ENCODE measurements around the gene LY86. TPM values are rescaled to one million over a fixed set of nuclear protein-coding genes. Genes with fewer than 3 reads are reported as not detected.

LY86 gene
- total RNA-seq, 1 experiment from 2014 or later: not detected

DNA sequence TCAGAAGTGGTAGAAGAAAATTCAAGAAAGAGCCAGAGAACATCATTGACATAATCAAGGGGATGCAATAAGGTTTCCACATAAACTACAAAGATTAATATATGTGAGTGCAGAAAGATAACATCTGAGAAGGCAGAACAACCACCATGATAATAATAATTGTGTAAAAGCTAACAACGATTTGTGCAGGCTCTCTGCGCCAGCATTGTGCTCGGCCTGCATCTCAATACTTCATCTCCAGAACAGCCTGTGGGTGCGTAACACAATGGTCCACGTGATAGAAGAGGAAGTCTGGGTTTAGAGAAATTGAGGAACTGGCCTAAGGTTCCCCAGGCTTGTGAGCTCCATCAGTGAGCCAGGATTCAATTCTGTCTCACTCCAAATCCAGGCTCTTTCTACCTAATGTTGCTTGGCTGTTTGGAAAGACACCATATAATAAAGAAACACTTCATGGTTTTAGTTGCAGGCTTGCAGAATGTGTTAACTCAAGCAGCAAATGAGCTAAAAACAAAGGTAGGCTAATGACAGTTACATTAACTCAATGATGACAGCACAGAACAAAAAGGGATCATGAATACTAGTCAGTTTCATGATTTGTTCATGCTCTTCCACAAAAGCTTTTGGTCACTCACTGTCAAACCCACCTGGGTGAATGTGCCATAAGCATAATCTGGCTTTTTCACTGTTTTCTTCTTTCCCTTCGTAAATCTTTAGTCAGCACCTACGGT is 71.2 kb downstream of the LY86 start:
- H4K8ac ChIP-seq (replicated peaks; ENCODE audit: insufficient read length, low read depth, low read length): no peak overlapping the region
- no peak overlapping the region for H2AFZ ChIP-seq (ENCODE audit: low read length)
- TF ChIP-seq, protein P1, sequence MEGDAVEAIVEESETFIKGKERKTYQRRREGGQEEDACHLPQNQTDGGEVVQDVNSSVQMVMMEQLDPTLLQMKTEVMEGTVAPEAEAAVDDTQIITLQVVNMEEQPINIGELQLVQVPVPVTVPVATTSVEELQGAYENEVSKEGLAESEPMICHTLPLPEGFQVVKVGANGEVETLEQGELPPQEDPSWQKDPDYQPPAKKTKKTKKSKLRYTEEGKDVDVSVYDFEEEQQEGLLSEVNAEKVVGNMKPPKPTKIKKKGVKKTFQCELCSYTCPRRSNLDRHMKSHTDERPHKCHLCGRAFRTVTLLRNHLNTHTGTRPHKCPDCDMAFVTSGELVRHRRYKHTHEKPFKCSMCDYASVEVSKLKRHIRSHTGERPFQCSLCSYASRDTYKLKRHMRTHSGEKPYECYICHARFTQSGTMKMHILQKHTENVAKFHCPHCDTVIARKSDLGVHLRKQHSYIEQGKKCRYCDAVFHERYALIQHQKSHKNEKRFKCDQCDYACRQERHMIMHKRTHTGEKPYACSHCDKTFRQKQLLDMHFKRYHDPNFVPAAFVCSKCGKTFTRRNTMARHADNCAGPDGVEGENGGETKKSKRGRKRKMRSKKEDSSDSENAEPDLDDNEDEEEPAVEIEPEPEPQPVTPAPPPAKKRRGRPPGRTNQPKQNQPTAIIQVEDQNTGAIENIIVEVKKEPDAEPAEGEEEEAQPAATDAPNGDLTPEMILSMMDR (conservative IDR thresholded peaks at IDR 0.05): no peak
- H3K79me2 ChIP-seq (ENCODE audit: insufficient read depth, low read length): no peaks in the 10 kb centered on the region
- H2AK5ac ChIP-seq (ENCODE audit: insufficient read length, low read length): no peak overlapping the region
- H3K4me2 ChIP-seq (ENCODE audit: insufficient read depth, insufficient read length, low read length): no peak overlapping the region
- Mint-ChIP-seq H3K27me3 (ENCODE audit: low read depth) (peaks cover 21% of the 10 kb centered on the region), H3K36me3 (ENCODE audit: insufficient read depth in 1 of 3, low read depth in 3 of 3) (no peaks in the 10 kb centered on the region; a peak in 1 of 7 replicates), H3K9me3 (peaks cover 3 to 8% of the 10 kb centered on the region in 2 experiments; a peak in 3 of 5 replicates), H3K4me3 (no peak overlapping the region), H3K27ac (no peak overlapping the region), H3K4me1 (peaks cover 0 to 3% of the 10 kb centered on the region in 2 experiments; a peak in 1 of 4 replicates)
- H3K4me1 ChIP-seq (ENCODE audit: insufficient read depth, low read length): no peaks in the 10 kb centered on the region
- H3K27me3 ChIP-seq (ENCODE audit: insufficient read depth, low read length): no peaks in the 10 kb centered on the region
- H4K91ac ChIP-seq (ENCODE audit: insufficient read length, low read depth, low read length): no peak overlapping the region
- H4K5ac ChIP-seq (ENCODE audit: insufficient read length, low read depth, low read length): no peak overlapping the region
- H3K56ac ChIP-seq (ENCODE audit: insufficient read length, low read depth, low read length): no peak overlapping the region
- no CpG with 5 or more reads among the region's 7 CpGs for WGBS (ENCODE audit: extremely low coverage, insufficient read length, low lambda C conversion rate)
- H3K9me3 ChIP-seq (ENCODE audit: control insufficient read depth, low read depth, low read length): no peaks in the 10 kb centered on the region
- no peak overlapping the region for H3K9ac ChIP-seq (ENCODE audit: extremely low read depth, insufficient read length, low read length)
- H3K79me1 ChIP-seq (ENCODE audit: insufficient read depth, low read depth, low read length, poor library complexity, severe bottlenecking): no peaks in the 10 kb centered on the region
- H2BK20ac ChIP-seq (ENCODE audit: low read depth, low read length, poor library complexity, severe bottlenecking): no peak overlapping the region
- H2BK15ac ChIP-seq (ENCODE audit: low read depth, low read length): no peak overlapping the region
- H4K20me1 ChIP-seq (ENCODE audit: control insufficient read depth, insufficient read depth, insufficient read length): no peaks in the 10 kb centered on the region
- H3K23ac ChIP-seq (ENCODE audit: insufficient read length, low read depth, low read length): no peak overlapping the region
- H3K14ac ChIP-seq (ENCODE audit: insufficient read depth, low read length): no peak overlapping the region
- H3K23me2 ChIP-seq (ENCODE audit: insufficient read length, low read depth, low read length, poor library complexity, severe bottlenecking): no peaks in the 10 kb centered on the region
- H2BK120ac ChIP-seq (ENCODE audit: low read depth, low read length, poor library complexity, severe bottlenecking): no peak overlapping the region
- no peak overlapping the region for H2BK5ac ChIP-seq (ENCODE audit: insufficient read length, low read length)
- no peak overlapping the region for H3K4ac ChIP-seq (ENCODE audit: low read depth, low read length)
- no peak overlapping the region for H3T11ph ChIP-seq (ENCODE audit: low read length)
- DNase-seq: no peak
- H2BK12ac ChIP-seq (ENCODE audit: insufficient read length, low read depth, low read length): no peak overlapping the region
- H3K27ac ChIP-seq (ENCODE audit: insufficient read length, low read depth, low read length): no peak overlapping the region
- no peak overlapping the region for H3K18ac ChIP-seq (ENCODE audit: insufficient read length, low read depth, low read length)

All from H9 (cell line).